CD14-positive monocyte (primary cell): ENCODE measurements around the gene ANKRD52. TPM values are rescaled to one million over a fixed set of nuclear protein-coding genes. Genes with fewer than 3 reads are reported as not detected.

Experiments
- DNase-seq, 3 donors: peaks; one replicate each; pipeline ENCODE4 v3.0.0-alpha.2; 2011 to 2022
- H2AFZ ChIP-seq: 2 replicates; pipeline ENCODE4 v1.6.0; 2012; ENCODE audit warnings: mild to moderate bottlenecking, low read depth, low read length, inconsistent platforms; ENCODE audit not compliant: insufficient read depth, poor library complexity, severe bottlenecking
- H3K27ac ChIP-seq, 2 donors: 1 replicate in 1 of 2; 2 replicates in 1 of 2; pipeline ENCODE4 v1.5.1; 2012 to 2013; ENCODE audit warnings: low read length in 2 of 2, control low read depth in 1 of 2, inconsistent platforms in 1 of 2, low read depth in 1 of 2, mild to moderate bottlenecking in 1 of 2
- H3K27me3 ChIP-seq, 2 donors: one replicate each; pipeline versions ENCODE4 v1.6.0 to v1.6.1; 2011 to 2013; ENCODE audit warnings: low read length in 2 of 2; ENCODE audit not compliant: control insufficient read depth in 2 of 2, insufficient read depth in 2 of 2
- H3K36me3 ChIP-seq, 2 donors: replicated peaks in 1 of 2; 1 replicate in 1 of 2; 2 replicates in 1 of 2; pipeline versions ENCODE4 v1.5.1 to v1.6.1; 2012 to 2013; ENCODE audit warnings: low read length in 2 of 2, control low read depth in 1 of 2, inconsistent platforms in 1 of 2, mild to moderate bottlenecking in 1 of 2; ENCODE audit not compliant: insufficient read depth in 2 of 2, control insufficient read depth in 1 of 2
- H3K4me1 ChIP-seq, 2 donors: 1 replicate in 1 of 2; 2 replicates in 1 of 2; pipeline versions ENCODE4 v1.5.1 to v1.6.1; 2012 to 2013; ENCODE audit warnings: low read length in 2 of 2, control low read depth in 1 of 2, inconsistent platforms in 1 of 2, mild to moderate bottlenecking in 1 of 2, moderate library complexity in 1 of 2; ENCODE audit not compliant: insufficient read depth in 2 of 2, control insufficient read depth in 1 of 2
- H3K4me2 ChIP-seq: replicated peaks from 2 replicates; pipeline ENCODE3; 2012; ENCODE audit warnings: low read length, moderate library complexity, mild to moderate bottlenecking; ENCODE audit not compliant: poor library complexity, severe bottlenecking; ENCODE audit errors: extremely low read depth
- H3K4me3 ChIP-seq, 3 experiments: fragments of 200-600 bp in 1 of 3; sonication (generic) in 1 of 3; replicated peaks in 1 of 3; 1 replicate in 2 of 3; 2 replicates in 1 of 3; pipeline ENCODE4 v1.5.1; 2011 to 2013; ENCODE audit warnings: low read length in 3 of 3, mild to moderate bottlenecking in 3 of 3, control low read depth in 2 of 3, low read depth in 2 of 3, inconsistent platforms in 1 of 3, moderate library complexity in 1 of 3
- H3K79me2 ChIP-seq: 2 replicates; pipeline ENCODE4 v1.6.0; 2012; ENCODE audit warnings: mild to moderate bottlenecking, control low read depth, inconsistent platforms, low read length, moderate library complexity; ENCODE audit not compliant: insufficient read depth
- H3K9ac ChIP-seq: 2 replicates; pipeline ENCODE4 v1.6.0; 2017; ENCODE audit warnings: low read length, mild to moderate bottlenecking; ENCODE audit not compliant: insufficient read depth, poor library complexity, severe bottlenecking
- H3K9me3 ChIP-seq, 2 donors: replicated peaks in 1 of 2; 1 replicate in 1 of 2; 2 replicates in 1 of 2; pipeline versions ENCODE4 v1.5.1 to v1.6.1; 2012 to 2013; ENCODE audit warnings: low read length in 2 of 2, control low read depth in 1 of 2; ENCODE audit not compliant: control insufficient read depth in 1 of 2, insufficient read depth in 1 of 2
- H4K20me1 ChIP-seq: 2 replicates; pipeline ENCODE4 v1.6.0; 2012; ENCODE audit warnings: mild to moderate bottlenecking, low read length, control low read depth, moderate library complexity; ENCODE audit not compliant: insufficient read depth
- H3K27ac Mint-ChIP-seq, 7 donors: one replicate each; pipeline ENCODE4 v1.8.0; 2020; ENCODE audit warnings: mild to moderate bottlenecking in 7 of 7, mixed read lengths in 7 of 7, moderate library complexity in 6 of 7, inconsistent platforms in 2 of 7
- H3K27me3 Mint-ChIP-seq, 3 donors: one replicate each; pipeline ENCODE4 v1.8.0; 2021 to 2022; ENCODE audit warnings: low read depth in 3 of 3, mild to moderate bottlenecking in 3 of 3, mixed read lengths in 3 of 3, moderate library complexity in 3 of 3, inconsistent platforms in 1 of 3
- H3K36me3 Mint-ChIP-seq, 2 donors: one replicate each; pipeline ENCODE4 v1.8.0; 2020; ENCODE audit warnings: mixed read lengths in 2 of 2, inconsistent platforms in 1 of 2, mild to moderate bottlenecking in 1 of 2
- H3K4me1 Mint-ChIP-seq: one replicate; pipeline ENCODE4 v1.8.0; 2020; ENCODE audit warnings: mild to moderate bottlenecking, mixed read lengths
- H3K4me3 Mint-ChIP-seq, 2 donors: one replicate each; pipeline ENCODE4 v1.8.0; 2020; ENCODE audit warnings: mild to moderate bottlenecking in 2 of 2, mixed read lengths in 2 of 2, moderate library complexity in 1 of 2
- H3K9me3 Mint-ChIP-seq, 7 donors: one replicate each; pipeline ENCODE4 v1.8.0; 2020 to 2022; ENCODE audit warnings: mixed read lengths in 7 of 7, mild to moderate bottlenecking in 6 of 7, moderate library complexity in 6 of 7, inconsistent platforms in 2 of 7
- WGBS: methylation state at CpG from one replicate; pipeline ENCODE4 v1.1.5; 2013; ENCODE audit warnings: missing lambda C conversion rate; ENCODE audit not compliant: insufficient coverage; 5-methylcytosine and 5-hydroxymethylcytosine counted together
- intact Hi-C, 2 donors: fragments of 100-400 bp; cut with micrococcal nuclease; formaldehyde crosslinking; loops; one replicate each; pipeline versions ENCODE4 v1.15.0 to v1.15.1; 2023
- polyA plus RNA-seq, 3 donors: library from polyadenylated mRNA; depleted of rRNA in 1 of 3; unstranded in 2 of 3; stranded (reverse) in 1 of 3; fragments of 300-500 nt in 2 of 3; fragments of >200 nt in 1 of 3; fragmentation: Illumina TruSeq in 2 of 3; gene quantifications; 1 replicate in 2 of 3; 2 replicates in 1 of 3; pipeline ENCODE4 v1.2.3, GENCODE V29; 2012 to 2021
- TF ChIP-seq, protein P1 (sequence below): fragments of 200-600 bp; IDR thresholded peaks from one replicate; pipeline ENCODE4 v1.8.0; 2022; ENCODE audit warnings: antibody characterized with exemption, mild to moderate bottlenecking

The ANKRD52 gene
- polyA plus RNA-seq, 3 donors = 1.5 to 12.4 (median 2.4) TPM

DNA sequence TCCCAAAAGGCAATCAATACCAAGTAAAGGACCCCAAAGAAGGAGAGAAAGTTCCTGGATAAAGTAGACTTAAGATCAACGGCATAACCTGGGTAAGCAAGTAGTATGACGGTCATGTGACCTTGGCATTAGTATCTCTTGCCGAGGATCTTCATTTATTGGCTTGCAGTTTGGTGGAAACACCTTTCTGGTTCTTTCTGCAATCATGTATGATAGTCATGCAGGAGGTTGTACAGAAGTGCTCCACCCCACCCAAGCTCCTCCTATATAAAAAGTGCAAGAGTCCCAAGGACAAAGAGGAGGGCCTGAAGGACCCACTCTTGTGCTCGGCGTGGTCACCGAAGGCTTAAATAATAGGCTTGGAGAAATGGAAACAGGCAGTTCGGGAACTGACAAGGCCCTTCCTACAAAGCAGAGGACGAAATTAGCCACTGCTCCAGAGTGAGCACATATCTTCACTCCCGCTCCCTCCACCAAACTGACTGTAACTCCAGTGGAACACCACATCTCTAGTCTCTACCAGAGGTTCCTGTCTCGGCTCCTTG is 41.2 kb upstream of the ANKRD52 start:
- peak overlapping the region; percentile 84 to 95 for H3K27ac ChIP-seq
- peaks cover 68% of the 10 kb centered on the region for H3K79me2 ChIP-seq
- Mint-ChIP-seq H3K27me3 (peaks cover 0 to 2% (median 0%) of the 10 kb centered on the region in 3 donors), H3K36me3 (peaks cover 9 to 29% of the 10 kb centered on the region in 2 donors), H3K4me1 (peaks cover 50% of the 10 kb centered on the region), H3K9me3 (no peaks in the 10 kb centered on the region), H3K27ac (peak overlapping the region; percentile 94 to 97 (median 97)), H3K4me3 (peak overlapping the region; percentile 93 to 98)
- H2AFZ ChIP-seq = peak overlapping the region; percentile 85
- H3K27me3 ChIP-seq = no peaks in the 10 kb centered on the region
- intact Hi-C loops = no loop called here
- no peaks in the 10 kb centered on the region for H3K9me3 ChIP-seq
- peak overlapping the region; percentile 61 to 84 (median 66) for H3K4me3 ChIP-seq
- TF ChIP-seq, protein P1, sequence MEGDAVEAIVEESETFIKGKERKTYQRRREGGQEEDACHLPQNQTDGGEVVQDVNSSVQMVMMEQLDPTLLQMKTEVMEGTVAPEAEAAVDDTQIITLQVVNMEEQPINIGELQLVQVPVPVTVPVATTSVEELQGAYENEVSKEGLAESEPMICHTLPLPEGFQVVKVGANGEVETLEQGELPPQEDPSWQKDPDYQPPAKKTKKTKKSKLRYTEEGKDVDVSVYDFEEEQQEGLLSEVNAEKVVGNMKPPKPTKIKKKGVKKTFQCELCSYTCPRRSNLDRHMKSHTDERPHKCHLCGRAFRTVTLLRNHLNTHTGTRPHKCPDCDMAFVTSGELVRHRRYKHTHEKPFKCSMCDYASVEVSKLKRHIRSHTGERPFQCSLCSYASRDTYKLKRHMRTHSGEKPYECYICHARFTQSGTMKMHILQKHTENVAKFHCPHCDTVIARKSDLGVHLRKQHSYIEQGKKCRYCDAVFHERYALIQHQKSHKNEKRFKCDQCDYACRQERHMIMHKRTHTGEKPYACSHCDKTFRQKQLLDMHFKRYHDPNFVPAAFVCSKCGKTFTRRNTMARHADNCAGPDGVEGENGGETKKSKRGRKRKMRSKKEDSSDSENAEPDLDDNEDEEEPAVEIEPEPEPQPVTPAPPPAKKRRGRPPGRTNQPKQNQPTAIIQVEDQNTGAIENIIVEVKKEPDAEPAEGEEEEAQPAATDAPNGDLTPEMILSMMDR = no peak
- DNase-seq = no peak
- WGBS = 0% methylated on average over 4 of the region's 10 CpGs
- peaks cover 5 to 21% of the 10 kb centered on the region in 2 donors for H3K36me3 ChIP-seq
- peak overlapping the region; percentile 94 for H3K9ac ChIP-seq
- peak overlapping the region; percentile 99 for H3K4me2 ChIP-seq
- peaks cover 41 to 49% of the 10 kb centered on the region in 2 donors for H3K4me1 ChIP-seq
- peaks cover 53% of the 10 kb centered on the region for H4K20me1 ChIP-seq

DNA sequence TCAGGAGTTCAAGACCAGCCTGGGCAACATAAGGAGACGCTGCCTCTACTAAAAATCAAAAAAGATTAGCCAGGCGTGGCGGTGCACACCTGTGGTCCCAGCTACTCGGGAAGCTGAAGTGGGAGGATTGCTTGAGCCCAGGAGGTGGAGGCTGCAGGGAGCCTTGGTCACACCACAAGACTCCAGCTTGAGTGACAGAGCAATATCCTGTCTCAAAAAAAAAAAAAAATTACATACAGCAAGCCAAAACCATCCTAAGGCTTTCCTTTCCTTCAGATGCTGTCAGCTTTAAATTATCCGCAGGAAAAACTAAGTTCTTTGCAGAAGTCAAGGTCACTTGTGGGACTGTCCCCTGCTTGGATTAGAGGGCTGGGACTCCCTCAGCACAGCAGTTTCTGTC is 40.6 kb upstream of the ANKRD52 start:
- H3K27me3 ChIP-seq = no peaks in the 10 kb centered on the region
- Mint-ChIP-seq H3K27ac (peak overlapping the region in 6 of 7 donors; percentile 94 to 97 (median 96)), H3K4me3 (peak overlapping the region; percentile 93 to 98), H3K4me1 (peaks cover 51% of the 10 kb centered on the region), H3K9me3 (no peaks in the 10 kb centered on the region), H3K27me3 (peaks cover 0 to 2% (median 0%) of the 10 kb centered on the region in 3 donors), H3K36me3 (peaks cover 10 to 31% of the 10 kb centered on the region in 2 donors)
- no peaks in the 10 kb centered on the region for H3K9me3 ChIP-seq
- H3K4me3 ChIP-seq = peak overlapping the region in 2 of 3 experiments; percentile 61 to 84
- peaks cover 58% of the 10 kb centered on the region for H4K20me1 ChIP-seq
- H3K4me1 ChIP-seq = peaks cover 41 to 49% of the 10 kb centered on the region in 2 donors
- DNase-seq = no peak
- peaks cover 4 to 22% of the 10 kb centered on the region in 2 donors for H3K36me3 ChIP-seq
- peak overlapping the region; percentile 99 for H3K4me2 ChIP-seq
- H3K27ac ChIP-seq = peak overlapping the region in 1 of 2 donors; percentile 95
- TF ChIP-seq, protein P1 = no peak
- WGBS = no CpG with 5 or more reads among the region's 5 CpGs
- intact Hi-C loops = no loop called here
- H3K79me2 ChIP-seq = peaks cover 73% of the 10 kb centered on the region
- H3K9ac ChIP-seq = peak overlapping the region; percentile 94
- H2AFZ ChIP-seq = no peak overlapping the region
